Prostate gland (tissue), 2 donors: Measurements from ENCODE around the gene SATB1.

Experiments used
- CTCF ChIP-seq, 4 experiments: fragments of 200-600 bp in 2 of 4; fragments of 450-650 bp in 2 of 4; sonication (generic) in 2 of 4; IDR thresholded peaks; 1 replicate in 3 of 4; 2 replicates in 1 of 4; pipeline ENCODE4 v1.5.1; 2016 to 2019; ENCODE audit warnings: antibody characterized with exemption in 4 of 4, mild to moderate bottlenecking in 2 of 4, moderate library complexity in 2 of 4
- POLR2AphosphoS5 ChIP-seq: sonication (generic); formaldehyde crosslinking; IDR thresholded peaks from one replicate; pipeline ENCODE4 v1.6.1; 2017; ENCODE audit warnings: antibody characterized with exemption

GRCh38 chr3:18372786-18373405, 52.2 kb downstream of the SATB1 start:
- TF ChIP-seq POLR2AphosphoS5 (no peak), CTCF (IDR thresholded peaks at IDR 0.05) (no peak)
